ENCODE results near the gene PRR14. TPM values are rescaled to one million over a fixed set of nuclear protein-coding genes. Genes with fewer than 3 reads are reported as not detected.
A peak's percentile ranks its signal among the peaks of the same experiment; 100 is the strongest.

Gene PRR14
- total and polyA plus RNA-seq, 10 of the 15 experiments (the other 5 are each of a cell fraction or from before 2014, with no cell fraction given) = 2.5 to 66.8 (median 19.2) TPM

- TF ChIP-seq REST (IDR thresholded peaks at IDR 0.05; ENCODE audit: low read depth, low read length) = 0 out of 2 replicates have a peak, but pooled peaks have one; percentile 24
- TF ChIP-seq ASH2L (IDR thresholded peaks at IDR 0.05; ENCODE audit: borderline replicate concordance, low read depth) = no peak
- no peak for TF ChIP-seq IRF4 (IDR thresholded peaks at IDR 0.05; ENCODE audit: low read depth, low read length)
- TF ChIP-seq CTCF (IDR thresholded peaks at IDR 0.05 in 2 of 3, conservative IDR thresholded peaks at IDR 0.05 in 1 of 3; ENCODE audit: control insufficient read depth in 2 of 3, extremely low read depth in 1 of 3, insufficient read depth in 1 of 3, low read depth in 3 of 3, low read length in 3 of 3) = peak; percentile 66 to 80 (median 71); a peak in 5 of 6 replicates
- peak; percentile 28; the same call in 1 of the 2 replicates for TF ChIP-seq LARP7 (IDR thresholded peaks at IDR 0.05)
- no peak for TF ChIP-seq POLR2AphosphoS5 (IDR thresholded peaks at IDR 0.05; ENCODE audit: low read length)
- TF ChIP-seq WRNIP1 (IDR thresholded peaks at IDR 0.05; ENCODE audit: borderline replicate concordance, low read depth, low read length) = no peak
- TF ChIP-seq NBN (IDR thresholded peaks at IDR 0.05) = no peak
- 0 out of 2 replicates have a peak, but pooled peaks have one; percentile 71 for TF ChIP-seq STAT1 (conservative IDR thresholded peaks at IDR 0.05)
- TF ChIP-seq PRDM15 (CRISPR knock-in tag; IDR thresholded peaks at IDR 0.05) = no peak
- no peak for TF ChIP-seq NFXL1 (IDR thresholded peaks at IDR 0.05; ENCODE audit: borderline replicate concordance)
- peak; percentile 70; the same call in 1 of the 2 replicates for TF ChIP-seq DPF2 (IDR thresholded peaks at IDR 0.05)
- no peak for TF ChIP-seq ZZZ3 (IDR thresholded peaks at IDR 0.05; ENCODE audit: control insufficient read depth, insufficient read length, low read depth)
- no peak for TF ChIP-seq SIX5 (IDR thresholded peaks at IDR 0.05; ENCODE audit: low read depth, low read length, severe bottlenecking)
- TF ChIP-seq SP1 (IDR thresholded peaks at IDR 0.05; ENCODE audit: low read depth, low read length) = peak; percentile 38
Observed at GRCh38 chr16:30651124-30652004, 604 bp downstream of the PRR14 start (continued).
